Panc1 (cell line): ENCODE results near the gene TMEM9B. TPM values are rescaled to one million over a fixed set of nuclear protein-coding genes. Genes with fewer than 3 reads are reported as not detected.

Experiments used
- ATAC-seq: fragments of 200-7000 bp; cut with Tn5 transposase; 2 replicates; pipeline ENCODE4 v1.9.1; 2020; ENCODE audit warnings: mild to moderate bottlenecking, moderate library complexity
- BruUV-seq: library from RNA; stranded (reverse); fragments of 400-500 nt; replicated peaks from 2 replicates; lab custom pipeline; 2021; lab: Mats Ljungman, UMichigan
- CTCF ChIA-PET: fragments of 300-600 bp; sonication (Branson Sonifier 250); formaldehyde crosslinking; loops from one replicate; lab custom pipeline; 2022; ENCODE audit warnings: antibody characterized with exemption; lab: Charles Lee
- POLR2A ChIA-PET: fragments of 300-600 bp; sonication (Branson Sonifier 250); formaldehyde crosslinking; loops from one replicate; lab custom pipeline; 2022; ENCODE audit warnings: antibody characterized with exemption; lab: Charles Lee
- DNase-seq: peaks from one replicate; pipeline ENCODE4 v3.0.0-alpha.2; 2010; ENCODE audit warnings: low read depth, low spot score
- H3K27ac ChIP-seq: 2 replicates; pipeline ENCODE4 v1.5.1; 2011; ENCODE audit warnings: mild to moderate bottlenecking, low read length, inconsistent platforms
- H3K27me3 ChIP-seq: fragments of 200-500 bp; sonication (Bioruptor generic); 2 replicates; pipeline ENCODE4 v1.6.0; 2014; ENCODE audit warnings: low read length, inconsistent platforms; ENCODE audit not compliant: control insufficient read depth, insufficient read depth
- H3K36me3 ChIP-seq: fragments of 200-500 bp; sonication (Bioruptor generic); 2 replicates; pipeline ENCODE4 v1.5.1; 2014; ENCODE audit warnings: inconsistent platforms, mild to moderate bottlenecking, low read length, moderate library complexity; ENCODE audit not compliant: control insufficient read depth, insufficient read depth
- H3K4me1 ChIP-seq: 2 replicates; pipeline ENCODE4 v1.5.1; 2011; ENCODE audit warnings: inconsistent platforms, mild to moderate bottlenecking, low read length, moderate library complexity; ENCODE audit not compliant: control insufficient read depth, insufficient read depth
- H3K4me3 ChIP-seq, 2 experiments: 2 replicates each; pipeline ENCODE4 v1.5.1; 2011 to 2012; ENCODE audit warnings: low read depth in 2 of 2, low read length in 2 of 2, mild to moderate bottlenecking in 2 of 2, inconsistent platforms in 1 of 2, moderate library complexity in 1 of 2
- H3K9me3 ChIP-seq: fragments of 200-500 bp; sonication (Bioruptor generic); 2 replicates; pipeline ENCODE4 v1.5.1; 2014; ENCODE audit warnings: low read depth, mild to moderate bottlenecking, inconsistent platforms, low read length, moderate library complexity; ENCODE audit not compliant: control insufficient read depth, insufficient read depth
- POLR2AphosphoS5 ChIP-seq: IDR thresholded peaks from 2 replicates; pipeline ENCODE4 v1.6.1; 2012; ENCODE audit warnings: mild to moderate bottlenecking, low read depth, low read length, moderate library complexity
- SIN3A ChIP-seq: IDR thresholded peaks from 2 replicates; pipeline ENCODE4 v1.6.1; 2012; ENCODE audit warnings: low read depth, mild to moderate bottlenecking, low read length, moderate library complexity, borderline replicate concordance; ENCODE audit not compliant: insufficient read depth
- TCF7L2 ChIP-seq: IDR thresholded peaks from 2 replicates; pipeline ENCODE4 v1.6.1; 2011; ENCODE audit warnings: mild to moderate bottlenecking, low read depth, low read length, inconsistent platforms
- in situ Hi-C: cut with HindIII; loops from 2 replicates; pipeline ENCODE4 v1.10.0; 2016; ENCODE audit warnings: low sequenced_read_pairs, low pct_unique_long_range_greater_than_20kb
- intact Hi-C: fragments of 100-400 bp; cut with micrococcal nuclease; formaldehyde crosslinking; loops from one replicate; pipeline ENCODE4 v1.10.0; 2022; ENCODE audit not compliant: unreplicated experiment
- total RNA-seq: library from RNA; stranded (reverse); gene quantifications from one replicate; pipeline ENCODE4 v1.2.1, GENCODE V29; 2021; ENCODE audit not compliant: unreplicated experiment
- TF ChIP-seq, protein P1 (sequence below): fragments of 450-650 bp; IDR thresholded peaks from 2 replicates; pipeline ENCODE4 v1.5.1; 2017; ENCODE audit warnings: mild to moderate bottlenecking
- TF ChIP-seq, protein P2 (sequence below), 2 experiments: IDR thresholded peaks; 2 replicates each; pipeline ENCODE4 v1.6.1; 2011 to 2012; ENCODE audit warnings: low read depth in 2 of 2, control low read depth in 1 of 2, low read length in 1 of 2, mild to moderate bottlenecking in 1 of 2, moderate library complexity in 1 of 2; ENCODE audit not compliant: insufficient read depth in 1 of 2

The TMEM9B gene
- total RNA-seq, 1 experiment from 2014 or later, result 76.2 TPM

DNA sequence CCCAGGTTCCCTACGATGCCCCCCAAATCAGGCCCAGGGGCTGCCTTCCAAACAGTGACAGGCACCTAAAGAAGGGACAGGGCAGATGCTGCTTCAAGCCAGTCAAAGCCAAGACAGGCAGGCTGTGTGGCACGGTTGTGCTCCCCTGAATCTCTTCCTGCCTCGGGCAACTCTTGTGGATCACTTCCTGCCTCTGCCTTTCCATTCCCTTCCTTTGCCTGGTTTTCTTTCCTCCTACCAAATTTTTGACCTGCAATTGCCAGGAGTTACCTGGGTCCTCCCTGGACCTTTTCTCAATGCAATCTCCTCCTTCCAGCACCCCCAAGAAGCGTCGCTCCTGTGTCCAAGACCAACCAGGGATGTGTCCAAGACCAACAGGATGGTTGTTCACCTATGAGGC lies 37.0 kb downstream of the TMEM9B start:
- in situ Hi-C loops, result no loop called here
- intact Hi-C loops, result no loop called here
- Histone ChIP-seq H3K4me3 (no peak overlapping the region), H3K36me3 (no peaks in the 10 kb centered on the region), H3K27ac (no peak overlapping the region), H3K4me1 (no peaks in the 10 kb centered on the region), H3K27me3 (no peaks in the 10 kb centered on the region), H3K9me3 (no peaks in the 10 kb centered on the region)
- DNase-seq (no peak), ATAC-seq (peak; percentile 27; the same call in 1 of the 2 replicates)
- BruUV-seq, result no TSS peak
- TF ChIP-seq, protein P1, sequence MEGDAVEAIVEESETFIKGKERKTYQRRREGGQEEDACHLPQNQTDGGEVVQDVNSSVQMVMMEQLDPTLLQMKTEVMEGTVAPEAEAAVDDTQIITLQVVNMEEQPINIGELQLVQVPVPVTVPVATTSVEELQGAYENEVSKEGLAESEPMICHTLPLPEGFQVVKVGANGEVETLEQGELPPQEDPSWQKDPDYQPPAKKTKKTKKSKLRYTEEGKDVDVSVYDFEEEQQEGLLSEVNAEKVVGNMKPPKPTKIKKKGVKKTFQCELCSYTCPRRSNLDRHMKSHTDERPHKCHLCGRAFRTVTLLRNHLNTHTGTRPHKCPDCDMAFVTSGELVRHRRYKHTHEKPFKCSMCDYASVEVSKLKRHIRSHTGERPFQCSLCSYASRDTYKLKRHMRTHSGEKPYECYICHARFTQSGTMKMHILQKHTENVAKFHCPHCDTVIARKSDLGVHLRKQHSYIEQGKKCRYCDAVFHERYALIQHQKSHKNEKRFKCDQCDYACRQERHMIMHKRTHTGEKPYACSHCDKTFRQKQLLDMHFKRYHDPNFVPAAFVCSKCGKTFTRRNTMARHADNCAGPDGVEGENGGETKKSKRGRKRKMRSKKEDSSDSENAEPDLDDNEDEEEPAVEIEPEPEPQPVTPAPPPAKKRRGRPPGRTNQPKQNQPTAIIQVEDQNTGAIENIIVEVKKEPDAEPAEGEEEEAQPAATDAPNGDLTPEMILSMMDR, result no peak
- TF ChIP-seq POLR2AphosphoS5 (no peak), SIN3A (no peak), TCF7L2 (no peak)
- TF ChIP-seq, protein P2, sequence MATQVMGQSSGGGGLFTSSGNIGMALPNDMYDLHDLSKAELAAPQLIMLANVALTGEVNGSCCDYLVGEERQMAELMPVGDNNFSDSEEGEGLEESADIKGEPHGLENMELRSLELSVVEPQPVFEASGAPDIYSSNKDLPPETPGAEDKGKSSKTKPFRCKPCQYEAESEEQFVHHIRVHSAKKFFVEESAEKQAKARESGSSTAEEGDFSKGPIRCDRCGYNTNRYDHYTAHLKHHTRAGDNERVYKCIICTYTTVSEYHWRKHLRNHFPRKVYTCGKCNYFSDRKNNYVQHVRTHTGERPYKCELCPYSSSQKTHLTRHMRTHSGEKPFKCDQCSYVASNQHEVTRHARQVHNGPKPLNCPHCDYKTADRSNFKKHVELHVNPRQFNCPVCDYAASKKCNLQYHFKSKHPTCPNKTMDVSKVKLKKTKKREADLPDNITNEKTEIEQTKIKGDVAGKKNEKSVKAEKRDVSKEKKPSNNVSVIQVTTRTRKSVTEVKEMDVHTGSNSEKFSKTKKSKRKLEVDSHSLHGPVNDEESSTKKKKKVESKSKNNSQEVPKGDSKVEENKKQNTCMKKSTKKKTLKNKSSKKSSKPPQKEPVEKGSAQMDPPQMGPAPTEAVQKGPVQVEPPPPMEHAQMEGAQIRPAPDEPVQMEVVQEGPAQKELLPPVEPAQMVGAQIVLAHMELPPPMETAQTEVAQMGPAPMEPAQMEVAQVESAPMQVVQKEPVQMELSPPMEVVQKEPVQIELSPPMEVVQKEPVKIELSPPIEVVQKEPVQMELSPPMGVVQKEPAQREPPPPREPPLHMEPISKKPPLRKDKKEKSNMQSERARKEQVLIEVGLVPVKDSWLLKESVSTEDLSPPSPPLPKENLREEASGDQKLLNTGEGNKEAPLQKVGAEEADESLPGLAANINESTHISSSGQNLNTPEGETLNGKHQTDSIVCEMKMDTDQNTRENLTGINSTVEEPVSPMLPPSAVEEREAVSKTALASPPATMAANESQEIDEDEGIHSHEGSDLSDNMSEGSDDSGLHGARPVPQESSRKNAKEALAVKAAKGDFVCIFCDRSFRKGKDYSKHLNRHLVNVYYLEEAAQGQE (IDR thresholded peaks at IDR 0.05; ENCODE audit: insufficient read depth in 1 of 2, low read depth in 2 of 2, low read length in 1 of 2), result no peak
- ChIA-PET CTCF (no interaction called here), POLR2A (no interaction called here)

DNA sequence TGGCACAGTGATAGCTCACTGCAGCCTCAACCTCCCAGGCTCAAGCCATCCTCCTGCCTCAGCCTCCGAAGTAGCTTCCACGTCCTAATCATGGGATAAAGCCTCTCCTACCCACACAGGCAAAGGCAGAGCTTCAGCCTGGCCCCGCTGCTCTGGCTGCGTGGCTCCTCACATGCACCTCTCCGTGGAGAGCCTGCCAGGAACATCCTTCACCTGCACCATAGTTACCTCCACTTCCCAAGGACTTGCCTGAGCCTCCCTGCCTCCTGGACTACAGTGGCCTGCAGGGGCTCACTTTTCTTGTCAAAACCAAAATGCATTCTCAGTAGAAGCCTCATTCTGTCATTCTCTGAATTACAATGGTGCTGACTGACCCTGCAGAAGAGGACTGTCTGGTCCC lies 38.0 kb downstream of the TMEM9B start:
- POLR2A ChIA-PET, result no interaction called here
- CTCF ChIA-PET, result no interaction called here

More for the DNA sequence above, 38.0 kb downstream of the TMEM9B start:
- no TSS peak for BruUV-seq
- DNase-seq (no peak), ATAC-seq (no peak)
- no peak overlapping the region for H3K4me3 ChIP-seq
- intact Hi-C loops, result no loop called here
- H3K36me3 ChIP-seq, result no peaks in the 10 kb centered on the region
- TF ChIP-seq, protein P2 (IDR thresholded peaks at IDR 0.05; ENCODE audit: insufficient read depth in 1 of 2, low read depth in 2 of 2, low read length in 1 of 2), result no peak
- TF ChIP-seq SIN3A, result no peak
- TF ChIP-seq, protein P1, result no peak
- TF ChIP-seq POLR2AphosphoS5, result no peak
- no peak for TF ChIP-seq TCF7L2
- H3K27me3 ChIP-seq, result no peaks in the 10 kb centered on the region
- no peak overlapping the region for H3K27ac ChIP-seq
- H3K9me3 ChIP-seq, result no peaks in the 10 kb centered on the region
- H3K4me1 ChIP-seq, result no peaks in the 10 kb centered on the region
- in situ Hi-C loops, result no loop called here
